T-cell (primary cell): Measurements from ENCODE around the gene ITGAE. TPM values are rescaled to one million over a fixed set of nuclear protein-coding genes. Genes with fewer than 3 reads are reported as not detected.
"Not testable (repeated sequence)": the region's sequence is repeated elsewhere in the genome, so short reads cannot be mapped to it uniquely, and the experiment has no call there.

Experiments used
- ATAC-seq, 4 experiments: fragments of 200-7000 bp in 3 of 4; fragments of 150-1000 bp in 1 of 4; cut with Tn5 transposase; replicated peaks in 1 of 4; 1 replicate in 3 of 4; 2 replicates in 1 of 4; pipeline ENCODE4 v1.10.0; 2021; ENCODE audit warnings: moderate library complexity in 3 of 4, mild to moderate bottlenecking in 2 of 4, moderate number of reproducible peaks in 1 of 4
- CTCF ChIA-PET, 2 donors: fragments of 300-600 bp; sonication (Branson Sonifier 250); formaldehyde crosslinking; loops; one replicate each; lab custom pipeline; 2022; ENCODE audit warnings: antibody characterized with exemption in 2 of 2; lab: Charles Lee
- POLR2A ChIA-PET, 2 donors: fragments of 300-600 bp; sonication (Branson Sonifier 250); formaldehyde crosslinking; loops; one replicate each; lab custom pipeline; 2022; ENCODE audit warnings: antibody characterized with exemption in 2 of 2; lab: Charles Lee
- DNase-seq, 35 experiments: peaks; one replicate each; pipeline versions ENCODE4 v3.0.0 to v3.0.0-alpha.2; 2013 to 2023
- H3K27ac ChIP-seq: one replicate; pipeline ENCODE4 v1.5.1; 2013; ENCODE audit warnings: low read length
- H3K27me3 ChIP-seq, 2 experiments: replicated peaks in 1 of 2; 1 replicate in 1 of 2; 2 replicates in 1 of 2; pipeline versions ENCODE4 v1.6.1 to v1.7.0; 2013; ENCODE audit warnings: low read length in 1 of 2, mixed read lengths in 1 of 2; ENCODE audit not compliant: control insufficient read depth in 2 of 2, insufficient read depth in 2 of 2; ENCODE audit errors: extremely low read depth in 1 of 2
- H3K36me3 ChIP-seq, 2 donors: 1 replicate in 1 of 2; 2 replicates in 1 of 2; pipeline versions ENCODE4 v1.6.1 to v1.7.0; 2013; ENCODE audit warnings: low read length in 1 of 2; ENCODE audit not compliant: control insufficient read depth in 2 of 2, insufficient read depth in 1 of 2; ENCODE audit errors: extremely low read depth in 1 of 2
- H3K4me1 ChIP-seq, 2 experiments: 1 replicate in 1 of 2; 2 replicates in 1 of 2; pipeline versions ENCODE4 v1.6.1 to v1.7.0; 2013; ENCODE audit warnings: low read length in 2 of 2, mixed read lengths in 1 of 2; ENCODE audit not compliant: insufficient read depth in 2 of 2, control insufficient read depth in 1 of 2; ENCODE audit errors: extremely low read depth in 1 of 2
- H3K4me3 ChIP-seq, 2 donors: 1 replicate in 1 of 2; 2 replicates in 1 of 2; pipeline versions ENCODE4 v1.5.1 to v1.7.0; 2013; ENCODE audit warnings: mild to moderate bottlenecking in 2 of 2, low read length in 1 of 2, moderate library complexity in 1 of 2; ENCODE audit not compliant: control insufficient read depth in 1 of 2; ENCODE audit errors: extremely low read depth in 1 of 2
- H3K9me3 ChIP-seq: 2 replicates; pipeline ENCODE4 v1.7.0; 2013
- H3K27ac Mint-ChIP-seq, 2 donors: one replicate each; pipeline ENCODE4 v1.8.0; 2020 to 2021; ENCODE audit warnings: mild to moderate bottlenecking in 2 of 2, mixed read lengths in 2 of 2
- H3K27me3 Mint-ChIP-seq, 2 donors: one replicate each; pipeline ENCODE4 v1.8.0; 2021 to 2022; ENCODE audit warnings: mixed read lengths in 2 of 2
- H3K36me3 Mint-ChIP-seq: one replicate; pipeline ENCODE4 v1.8.0; 2021; ENCODE audit warnings: mixed read lengths
- H3K4me1 Mint-ChIP-seq, 3 donors: one replicate each; pipeline ENCODE4 v1.8.0; 2020 to 2022; ENCODE audit warnings: mixed read lengths in 3 of 3, mild to moderate bottlenecking in 1 of 3
- H3K4me3 Mint-ChIP-seq, 3 donors: one replicate each; pipeline ENCODE4 v1.8.0; 2020 to 2022; ENCODE audit warnings: mild to moderate bottlenecking in 3 of 3, mixed read lengths in 3 of 3, moderate library complexity in 3 of 3
- H3K9me3 Mint-ChIP-seq, 3 donors: one replicate each; pipeline ENCODE4 v1.8.0; 2020 to 2022; ENCODE audit warnings: mixed read lengths in 3 of 3
- WGBS: methylation state at CpG from one replicate; pipeline ENCODE4 v1.1.5; 2013; ENCODE audit warnings: missing lambda C conversion rate; ENCODE audit not compliant: insufficient coverage; 5-methylcytosine and 5-hydroxymethylcytosine counted together
- total RNA-seq, 35 experiments: library from RNA in 6 of 35; stranded (reverse) in 6 of 35; fragments of 120-200 nt in 1 of 35; gene quantifications; one replicate each; pipeline versions ENCODE4 v1.2.1 to v1.2.4 and lab custom pipeline; 2013 to 2026

ITGAE gene
- total RNA-seq, 5 donors from 2014 or later (not counting 1 experiment from before 2014, with no cell fraction given), result 13.0 to 40.0 (median 25.2) TPM

GRCh38 chr17:3845621-3846436 lies 44.8 kb upstream of the ITGAE start, which contains the start of gene NCBP3:
NCBP3 (minus strand) TSS chr17:3846246; CDS start chr17:3846223, 23 bp downstream.
- Histone ChIP-seq H3K27me3 (peaks cover 0 to 2% of the 10 kb centered on the region in 2 experiments), H3K27ac (peak within 1 kb of the TSS; percentile 76), H3K4me1 (peaks cover 11 to 37% of the 10 kb centered on the region in 2 experiments), H3K9me3 (no peaks in the 10 kb centered on the region), H3K4me3 (peak within 1 kb of the TSS; percentile 74 to 100), H3K36me3 (peaks cover 0 to 13% of the 10 kb centered on the region in 2 donors)
- H3K27me3 Mint-ChIP-seq, result no peaks in the 10 kb centered on the region
- DNase-seq (peak; percentile 75 to 97 (median 86)), ATAC-seq (peak; percentile 95 to 98 (median 97))
- peak within 1 kb of the TSS; percentile 90 to 92 (median 90) for H3K4me3 Mint-ChIP-seq
- H3K9me3 Mint-ChIP-seq, result no peaks in the 10 kb centered on the region
- H3K27ac Mint-ChIP-seq, result peak within 1 kb of the TSS; percentile 81 to 84
- WGBS, result under 1% methylated on average over 73 of the region's 76 CpGs
- POLR2A ChIA-PET, result interaction anchor here in 1 of 2 donors (0.6 to 0.7 kb wide), 3 partner anchors 91 to 1227 kb away, joined by 3 to 7 read pairs (median 3); no protein-coding TSS in a partner anchor
- H3K4me1 Mint-ChIP-seq, result peaks cover 26 to 31% (median 27%) of the 10 kb centered on the region in 3 donors
- CTCF ChIA-PET, result interaction anchor here in 1 of 2 donors (0.5 to 4.4 kb wide), 20 partner anchors 8 to 1031 kb away, joined by 3 to 42 read pairs (median 3); partner anchors contain the start of genes CTNS, CYB5D2, SHPK and ZZEF1
- H3K36me3 Mint-ChIP-seq, result peaks cover 8% of the 10 kb centered on the region

- H3K27ac Mint-ChIP-seq, result peak overlapping the region; percentile 81 to 84
- DNase-seq (peak in 16 of 35 experiments; percentile 3 to 34 (median 16)), ATAC-seq (no peak)
- H3K4me1 Mint-ChIP-seq, result peaks cover 32 to 36% (median 32%) of the 10 kb centered on the region in 3 donors
- Histone ChIP-seq H3K27ac (peak overlapping the region; percentile 76), H3K4me1 (peaks cover 11 to 37% of the 10 kb centered on the region in 2 experiments), H3K9me3 (no peaks in the 10 kb centered on the region), H3K36me3 (peaks cover 0 to 18% of the 10 kb centered on the region in 2 donors), H3K27me3 (no peaks in the 10 kb centered on the region), H3K4me3 (peak overlapping the region; percentile 74 to 100)
- peak overlapping the region; percentile 90 to 92 (median 90) for H3K4me3 Mint-ChIP-seq
- H3K9me3 Mint-ChIP-seq, result no peaks in the 10 kb centered on the region
- ChIA-PET CTCF (interaction anchor here (0.5 to 4.4 kb wide), 7 partner anchors 7 to 229 kb away, joined by 3 to 42 read pairs (median 5); partner anchors contain the start of genes CTNS (in 1 of the 2) and SHPK (in 1 of the 2)), POLR2A (no interaction called here)
- peaks cover 14% of the 10 kb centered on the region for H3K36me3 Mint-ChIP-seq
- H3K27me3 Mint-ChIP-seq, result no peaks in the 10 kb centered on the region
- 0% methylated on average over 7 of the region's 8 CpGs for WGBS
These were observed 44.3 kb upstream of the ITGAE start for GRCh38 chr17:3845291-3845620.

DNA sequence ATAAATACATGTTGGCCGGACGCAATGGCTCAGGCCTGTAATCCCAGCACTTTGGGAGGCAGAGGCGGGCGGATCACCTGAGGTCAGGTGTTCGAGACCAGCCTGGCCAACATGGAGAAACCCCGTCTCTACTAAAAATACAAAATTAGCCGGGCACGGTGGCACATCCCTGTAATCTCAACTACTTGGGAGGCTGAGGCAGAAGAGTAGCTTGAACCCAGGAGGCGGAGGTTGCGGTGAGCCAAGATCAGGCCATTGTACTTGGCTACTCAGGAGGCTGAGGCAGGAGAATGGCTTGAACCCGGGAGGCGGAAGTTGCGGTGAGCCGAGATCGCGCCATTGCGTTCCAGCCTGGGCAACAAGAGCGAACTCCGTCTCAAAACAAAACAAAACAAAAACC lies 43.6 kb upstream of the ITGAE start:
- H3K27me3 ChIP-seq, H3K27ac ChIP-seq, POLR2A ChIA-PET, DNase-seq, H3K4me3 ChIP-seq, H3K27me3 Mint-ChIP-seq, H3K9me3 ChIP-seq, ATAC-seq, H3K9me3 Mint-ChIP-seq, H3K27ac Mint-ChIP-seq: not testable (repeated sequence)
- Mint-ChIP-seq H3K4me3 (peak overlapping the region; percentile 90 to 92 (median 90)), H3K4me1 (peaks cover 38 to 42% (median 38%) of the 10 kb centered on the region in 3 donors), H3K36me3 (peaks cover 21% of the 10 kb centered on the region)
- H3K36me3 ChIP-seq, result peaks cover 0 to 25% of the 10 kb centered on the region in 2 donors
- H3K4me1 ChIP-seq, result peaks cover 11 to 37% of the 10 kb centered on the region in 2 experiments
- CTCF ChIA-PET, result interaction anchor here (0.7 to 4.4 kb wide), 4 partner anchors 106 to 230 kb away, joined by 3 to 42 read pairs (median 6); no protein-coding TSS in a partner anchor
- WGBS, result 98% methylated on average over 8 of the region's 19 CpGs

- 27% methylated on average over 3 of the region's 3 CpGs for WGBS
- ChIA-PET CTCF (interaction anchor here in 1 of 2 donors (0.6 to 4.4 kb wide), 7 partner anchors 98 to 458 kb away, joined by 3 to 42 read pairs (median 4); no protein-coding TSS in a partner anchor), POLR2A (no interaction called here)
- Mint-ChIP-seq H3K9me3 (no peaks in the 10 kb centered on the region), H3K4me1 (peaks cover 38 to 44% (median 40%) of the 10 kb centered on the region in 3 donors), H3K27ac (peak overlapping the region in 1 of 2 donors; percentile 48), H3K36me3 (peaks cover 23% of the 10 kb centered on the region), H3K4me3 (peak overlapping the region; percentile 90 to 92 (median 90)), H3K27me3 (no peaks in the 10 kb centered on the region)
- no peaks in the 10 kb centered on the region for H3K9me3 ChIP-seq
- peak in 28 of 35 experiments; percentile 5 to 69 (median 32) for DNase-seq
- no peak overlapping the region for H3K27ac ChIP-seq
- H3K36me3 ChIP-seq, result peaks cover 0 to 29% of the 10 kb centered on the region in 2 donors
- H3K4me3 ChIP-seq, result no peak overlapping the region
- H3K27me3 ChIP-seq, result no peaks in the 10 kb centered on the region
- no peak for ATAC-seq
- H3K4me1 ChIP-seq, result peaks cover 11 to 37% of the 10 kb centered on the region in 2 experiments
These were observed 43.0 kb upstream of the ITGAE start for GRCh38 chr17:3843935-3844516.

- Histone ChIP-seq H3K27ac (no peak overlapping the region), H3K9me3 (no peaks in the 10 kb centered on the region), H3K4me1 (peaks cover 0 to 6% of the 10 kb centered on the region in 2 experiments), H3K27me3 (no peaks in the 10 kb centered on the region), H3K36me3 (peaks cover 0 to 70% of the 10 kb centered on the region in 2 donors), H3K4me3 (no peak overlapping the region)
- H3K36me3 Mint-ChIP-seq, result peaks cover 54% of the 10 kb centered on the region
- 98% methylated on average over 5 of the region's 12 CpGs for WGBS
- no peaks in the 10 kb centered on the region for H3K9me3 Mint-ChIP-seq
- DNase-seq (no peak), ATAC-seq (no peak)
- H3K27ac Mint-ChIP-seq, result no peak overlapping the region
- H3K4me3 Mint-ChIP-seq, result no peak overlapping the region
- ChIA-PET POLR2A (no interaction called here), CTCF (interaction anchor here (0.6 to 1.7 kb wide), 3 partner anchors 7 to 1174 kb away, joined by 3 to 5 read pairs (median 3); no protein-coding TSS in a partner anchor)
- H3K27me3 Mint-ChIP-seq, result no peaks in the 10 kb centered on the region
- H3K4me1 Mint-ChIP-seq, result peaks cover 18 to 38% (median 29%) of the 10 kb centered on the region in 3 donors
These were observed 37.2 kb upstream of the ITGAE start for GRCh38 chr17:3838206-3838605.

GRCh38 chr17:3836551-3836950 lies 35.6 kb upstream of the ITGAE start:
- no peaks in the 10 kb centered on the region for H3K4me1 ChIP-seq
- no peaks in the 10 kb centered on the region for H3K27me3 ChIP-seq
- ATAC-seq, result no peak
- Mint-ChIP-seq H3K9me3 (no peaks in the 10 kb centered on the region), H3K27ac (no peak overlapping the region), H3K4me1 (peaks cover 16 to 36% (median 29%) of the 10 kb centered on the region in 3 donors), H3K36me3 (peaks cover 54% of the 10 kb centered on the region), H3K27me3 (no peaks in the 10 kb centered on the region), H3K4me3 (no peak overlapping the region)
- no peak for DNase-seq
- no peak overlapping the region for H3K4me3 ChIP-seq
- CTCF ChIA-PET, result interaction anchor here (0.6 to 0.7 kb wide), 5 partner anchors 10 to 878 kb away, joined by 3 to 12 read pairs (median 4); no protein-coding TSS in a partner anchor
- no peaks in the 10 kb centered on the region for H3K9me3 ChIP-seq
- H3K27ac ChIP-seq, result no peak overlapping the region
- H3K36me3 ChIP-seq, result peaks cover 0 to 65% of the 10 kb centered on the region in 2 donors
- WGBS, result 95% methylated on average over 3 of the region's 10 CpGs
- POLR2A ChIA-PET, result no interaction called here
